ENCODE data around the gene YAP1. TPM values are rescaled to one million over a fixed set of nuclear protein-coding genes. Genes with fewer than 3 reads are reported as not detected.

YAP1 gene
- total and polyA plus RNA-seq, 2 of the 4 experiments (the other 2 are of a cell fraction), result 121 to 251 TPM

GRCh38 chr11:102197670-102198139 is 87.5 kb downstream of the YAP1 start:
- Histone ChIP-seq H3K9me1 (ENCODE audit: insufficient read depth, low read length) (no peaks in the 10 kb centered on the region; the same call in 1 of the 2 replicates), H2AK5ac (ENCODE audit: low read depth, low read length) (no peak overlapping the region), H4K5ac (ENCODE audit: low read depth, low read length) (no peak overlapping the region), H3K18ac (ENCODE audit: low read depth, low read length) (no peak overlapping the region), H4K8ac (ENCODE audit: low read depth in 2 of 2, low read length in 2 of 2) (0 out of 4 replicates have a peak overlapping the region, but pooled peaks of 1 of the 2 experiments have one; percentile 38), H2BK120ac (ENCODE audit: low read depth, low read length) (no peak overlapping the region), H3K27me3 (ENCODE audit: control insufficient read depth, insufficient read depth, low read length) (no peaks in the 10 kb centered on the region), H3K9ac (ENCODE audit: low read depth, low read length) (no peak overlapping the region), H3K14ac (replicated peaks; ENCODE audit: low read depth, low read length) (no peak overlapping the region; the same call in 1 of the 2 replicates), H3K36me3 (ENCODE audit: control insufficient read depth, insufficient read depth, low read length) (peaks cover 4% of the 10 kb centered on the region), H3K4me3 (ENCODE audit: insufficient read depth, low read depth, low read length) (no peak overlapping the region), H2BK20ac (ENCODE audit: low read depth, low read length) (no peak overlapping the region), H4K91ac (ENCODE audit: insufficient read depth, low read depth, low read length) (no peak overlapping the region), H3K4me2 (ENCODE audit: low read depth, low read length) (no peak overlapping the region), H3K79me1 (ENCODE audit: low read depth in 1 of 2, low read length in 2 of 2) (peaks cover 21 to 62% of the 10 kb centered on the region in 2 experiments), H3K4ac (ENCODE audit: low read depth, low read length) (no peak overlapping the region), H3K23ac (ENCODE audit: low read depth, low read length) (no peak overlapping the region), H3K4me1 (ENCODE audit: control insufficient read depth, insufficient read depth, low read length) (peaks cover 5% of the 10 kb centered on the region), H2AK9ac (replicated peaks; ENCODE audit: low read depth, low read length, poor library complexity) (no peak overlapping the region), H3K56ac (ENCODE audit: extremely low read depth, insufficient read depth, low read length) (no peak overlapping the region), H2BK15ac (ENCODE audit: low read depth, low read length) (no peak overlapping the region), H4K20me1 (ENCODE audit: insufficient read depth, low read length) (peaks cover 6% of the 10 kb centered on the region; the same call in 1 of the 2 replicates), H3K27ac (ENCODE audit: insufficient read depth, low read length) (no peak overlapping the region), H2BK5ac (ENCODE audit: low read depth, low read length, poor library complexity, severe bottlenecking) (peak overlapping the region; percentile 27), H3K9me3 (ENCODE audit: control insufficient read depth, insufficient read depth, low read length) (no peaks in the 10 kb centered on the region), H2AFZ (replicated peaks; ENCODE audit: low read length, poor library complexity) (no peak overlapping the region)
- dilution Hi-C loops (cut with HindIII; ENCODE audit: low sequenced_read_pairs, unreplicated experiment) (no loop called here), in situ Hi-C loops (cut with MboI; ENCODE audit: low sequenced_read_pairs) (no loop called here), intact Hi-C loops (cut with micrococcal nuclease) (no loop called here)
- ATAC-seq (ENCODE audit: low read depth), result no peak
- TF ChIP-seq CTCF (conservative IDR thresholded peaks at IDR 0.05; ENCODE audit: low read depth, low read length), result no peak
- TF ChIP-seq MXI1 (IDR thresholded peaks at IDR 0.05; ENCODE audit: borderline replicate concordance, low read depth, low read length), result no peak
- no peak for TF ChIP-seq CHD1 (IDR thresholded peaks at IDR 0.05; ENCODE audit: low read depth, low read length)
- TF ChIP-seq RFX5 (IDR thresholded peaks at IDR 0.05; ENCODE audit: low read depth, low read length), result no peak
- no peak for TF ChIP-seq ELK1 (IDR thresholded peaks at IDR 0.05; ENCODE audit: borderline replicate concordance, low read depth, low read length)
- no peak for TF ChIP-seq MAFK (IDR thresholded peaks at IDR 0.05; ENCODE audit: low read depth, low read length)
- TF ChIP-seq RCOR1 (IDR thresholded peaks at IDR 0.05; ENCODE audit: insufficient replicate concordance, low read length), result no peak
- TF ChIP-seq RAD21 (IDR thresholded peaks at IDR 0.05; ENCODE audit: low read length), result no peak
- no peak for TF ChIP-seq SMC3 (IDR thresholded peaks at IDR 0.05; ENCODE audit: low read depth, low read length)
- TF ChIP-seq USF2 (IDR thresholded peaks at IDR 0.05; ENCODE audit: low read depth, low read length), result no peak
- no peak for TF ChIP-seq CEBPB (IDR thresholded peaks at IDR 0.05; ENCODE audit: low read depth, low read length)
- no peak for TF ChIP-seq NFE2L2 (IDR thresholded peaks at IDR 0.05; ENCODE audit: low read depth, low read length)
- no peak for TF ChIP-seq MAZ (IDR thresholded peaks at IDR 0.05; ENCODE audit: borderline replicate concordance, low read depth, low read length)
- no TSS peak for BruUV-seq (replicated peaks)
- CTCF ChIA-PET, result interaction anchor here (0.6 to 1.0 kb wide), 2 partner anchors 10 to 47 kb away, joined by 3 read pairs; no protein-coding TSS in a partner anchor
- DNase-seq, result no peak
- POLR2A ChIA-PET (ENCODE audit: unreplicated experiment), result no interaction called here
- WGBS, 2 experiments (ENCODE audit: extremely low coverage in 2 of 2, insufficient read length in 1 of 2), result no CpG with 5 or more reads among the region's 2 CpGs
